Measurements from ENCODE around the gene ARHGEF17. TPM values are rescaled to one million over a fixed set of nuclear protein-coding genes. Genes with fewer than 3 reads are reported as not detected.
A peak's percentile ranks its signal among the peaks of the same experiment; 100 is the strongest.

The ARHGEF17 gene
- total RNA-seq, 2 donors from 2014 or later = 31.0 to 39.0 TPM

DNA sequence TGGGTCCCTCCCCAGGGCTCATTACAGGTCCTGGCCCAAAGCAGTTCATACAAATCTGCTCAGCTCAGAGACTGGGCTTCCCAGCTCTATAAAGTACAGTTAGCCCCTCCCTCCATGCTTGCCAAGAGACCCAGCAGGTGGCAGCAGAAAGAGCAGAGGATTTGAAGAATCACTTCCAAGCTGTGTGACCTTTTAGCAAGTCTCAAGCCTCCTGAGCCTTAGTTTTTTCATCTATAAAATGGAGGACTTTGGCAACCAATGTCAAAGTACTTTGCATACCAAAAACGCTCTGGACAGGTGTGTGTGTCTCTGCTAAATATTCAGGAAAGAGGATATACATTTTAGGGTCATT is 94.7 kb downstream of the ARHGEF17 start:
- DNase-seq = peak; percentile 60

GRCh38 chr11:73403541-73403940 is 95.5 kb downstream of the ARHGEF17 start:
- H3K36me3 ChIP-seq (ENCODE audit: control insufficient read depth, insufficient read depth, low read length) = peaks cover 5% of the 10 kb centered on the region
- H3K27ac ChIP-seq (ENCODE audit: low read depth, low read length) = no peak overlapping the region
- Mint-ChIP-seq H3K4me3 (no peak overlapping the region), H3K9me3 (no peaks in the 10 kb centered on the region), H3K27ac (no peak overlapping the region), H3K36me3 (ENCODE audit: low read depth) (peaks cover 8% of the 10 kb centered on the region), H3K4me1 (peaks cover 5% of the 10 kb centered on the region), H3K27me3 (ENCODE audit: insufficient read depth) (no peaks in the 10 kb centered on the region)
- peaks cover 10% of the 10 kb centered on the region for H3K4me1 ChIP-seq (ENCODE audit: control insufficient read depth, insufficient read depth, low read length)
- DNase-seq = no peak
- TF ChIP-seq, protein P1, sequence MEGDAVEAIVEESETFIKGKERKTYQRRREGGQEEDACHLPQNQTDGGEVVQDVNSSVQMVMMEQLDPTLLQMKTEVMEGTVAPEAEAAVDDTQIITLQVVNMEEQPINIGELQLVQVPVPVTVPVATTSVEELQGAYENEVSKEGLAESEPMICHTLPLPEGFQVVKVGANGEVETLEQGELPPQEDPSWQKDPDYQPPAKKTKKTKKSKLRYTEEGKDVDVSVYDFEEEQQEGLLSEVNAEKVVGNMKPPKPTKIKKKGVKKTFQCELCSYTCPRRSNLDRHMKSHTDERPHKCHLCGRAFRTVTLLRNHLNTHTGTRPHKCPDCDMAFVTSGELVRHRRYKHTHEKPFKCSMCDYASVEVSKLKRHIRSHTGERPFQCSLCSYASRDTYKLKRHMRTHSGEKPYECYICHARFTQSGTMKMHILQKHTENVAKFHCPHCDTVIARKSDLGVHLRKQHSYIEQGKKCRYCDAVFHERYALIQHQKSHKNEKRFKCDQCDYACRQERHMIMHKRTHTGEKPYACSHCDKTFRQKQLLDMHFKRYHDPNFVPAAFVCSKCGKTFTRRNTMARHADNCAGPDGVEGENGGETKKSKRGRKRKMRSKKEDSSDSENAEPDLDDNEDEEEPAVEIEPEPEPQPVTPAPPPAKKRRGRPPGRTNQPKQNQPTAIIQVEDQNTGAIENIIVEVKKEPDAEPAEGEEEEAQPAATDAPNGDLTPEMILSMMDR (conservative IDR thresholded peaks at IDR 0.05) = no peak
- no peak overlapping the region for H3K9ac ChIP-seq (ENCODE audit: extremely low read depth, low read length, poor library complexity, severe bottlenecking)
- H3K9me3 ChIP-seq (ENCODE audit: control insufficient read depth, low read length) = no peaks in the 10 kb centered on the region
- no peaks in the 10 kb centered on the region for H3K27me3 ChIP-seq (ENCODE audit: control insufficient read depth, insufficient read depth, low read length, poor library complexity, severe bottlenecking)
- WGBS, 2 experiments (ENCODE audit: insufficient coverage in 1 of 2, insufficient read length in 1 of 2) = 88 to 92% methylated on average over 3 to 5 of the region's 5 CpGs
- no peak overlapping the region for H3K4me3 ChIP-seq (ENCODE audit: low read length)

More for the DNA sequence above, 94.7 kb downstream of the ARHGEF17 start:
- Mint-ChIP-seq H3K4me3 (no peak overlapping the region), H3K9me3 (no peaks in the 10 kb centered on the region), H3K27me3 (ENCODE audit: insufficient read depth) (no peaks in the 10 kb centered on the region), H3K27ac (no peak overlapping the region), H3K4me1 (peaks cover 5% of the 10 kb centered on the region), H3K36me3 (ENCODE audit: low read depth) (peaks cover 5% of the 10 kb centered on the region)
- H3K4me3 ChIP-seq (ENCODE audit: low read length) = no peak overlapping the region
- WGBS, 2 experiments (ENCODE audit: insufficient coverage in 1 of 2, insufficient read length in 1 of 2) = 80% methylated on average over 1 of the region's 1 CpG; no CpG with 5 or more reads in 1 of the 2 experiments
- H3K9ac ChIP-seq (ENCODE audit: extremely low read depth, low read length, poor library complexity, severe bottlenecking) = no peak overlapping the region
- peaks cover 5% of the 10 kb centered on the region for H3K36me3 ChIP-seq (ENCODE audit: control insufficient read depth, insufficient read depth, low read length)
- H3K27ac ChIP-seq (ENCODE audit: low read depth, low read length) = no peak overlapping the region
- peaks cover 10% of the 10 kb centered on the region for H3K4me1 ChIP-seq (ENCODE audit: control insufficient read depth, insufficient read depth, low read length)
- no peaks in the 10 kb centered on the region for H3K9me3 ChIP-seq (ENCODE audit: control insufficient read depth, low read length)
- TF ChIP-seq, protein P1 (conservative IDR thresholded peaks at IDR 0.05) = peak; percentile 34
- H3K27me3 ChIP-seq (ENCODE audit: control insufficient read depth, insufficient read depth, low read length, poor library complexity, severe bottlenecking) = no peaks in the 10 kb centered on the region

- H3K9me3 ChIP-seq (ENCODE audit: control insufficient read depth, low read length) = no peaks in the 10 kb centered on the region
- no peak overlapping the region for H3K27ac Mint-ChIP-seq
- no peak overlapping the region for H3K27ac ChIP-seq (ENCODE audit: low read depth, low read length)
- H3K4me1 ChIP-seq (ENCODE audit: control insufficient read depth, insufficient read depth, low read length) = peaks cover 10% of the 10 kb centered on the region
- H3K4me3 Mint-ChIP-seq = no peak overlapping the region
- no peak overlapping the region for H3K4me3 ChIP-seq (ENCODE audit: low read length)
- H3K36me3 ChIP-seq (ENCODE audit: control insufficient read depth, insufficient read depth, low read length) = peaks cover 8% of the 10 kb centered on the region
- H3K9me3 Mint-ChIP-seq = no peaks in the 10 kb centered on the region
- 65 to 80% methylated on average over 1 to 4 of the region's 4 CpGs for WGBS, 2 experiments (ENCODE audit: insufficient coverage in 1 of 2, insufficient read length in 1 of 2)
- TF ChIP-seq, protein P1 (conservative IDR thresholded peaks at IDR 0.05) = peak; percentile 90
- peak; percentile 90 for DNase-seq
- H3K4me1 Mint-ChIP-seq = peaks cover 5% of the 10 kb centered on the region
- H3K9ac ChIP-seq (ENCODE audit: extremely low read depth, low read length, poor library complexity, severe bottlenecking) = no peak overlapping the region
- H3K36me3 Mint-ChIP-seq (ENCODE audit: low read depth) = peaks cover 12% of the 10 kb centered on the region
- H3K27me3 ChIP-seq (ENCODE audit: control insufficient read depth, insufficient read depth, low read length, poor library complexity, severe bottlenecking) = no peaks in the 10 kb centered on the region
- no peaks in the 10 kb centered on the region for H3K27me3 Mint-ChIP-seq (ENCODE audit: insufficient read depth)
Measured at GRCh38 chr11:73404048-73404447, 96.0 kb downstream of the ARHGEF17 start.
